Parathyroid adenoma (tissue), 2 donors: ENCODE results near the gene SLC6A4.
"Not testable (repeated sequence)": the region's sequence is repeated elsewhere in the genome, so short reads cannot be mapped to it uniquely, and the experiment has no call there.

ENCODE experiments used
- H2AFZ ChIP-seq: fragments of 300-600 bp; sonication (generic); one replicate; pipeline ENCODE4 v1.7.0; 2017; ENCODE audit warnings: antibody characterized with exemption, mild to moderate bottlenecking
- H3K27ac ChIP-seq: fragments of 300-600 bp; sonication (generic); one replicate; pipeline ENCODE4 v1.7.0; 2017
- H3K27me3 ChIP-seq: fragments of 300-600 bp; sonication (generic); one replicate; pipeline ENCODE4 v1.7.0; 2017; ENCODE audit warnings: low read length; ENCODE audit not compliant: control insufficient read depth, insufficient read depth
- H3K36me3 ChIP-seq: fragments of 300-600 bp; sonication (generic); one replicate; pipeline ENCODE4 v1.7.0; 2017; ENCODE audit warnings: low read length; ENCODE audit not compliant: control insufficient read depth, insufficient read depth
- H3K4me1 ChIP-seq: fragments of 300-600 bp; sonication (generic); one replicate; pipeline ENCODE4 v1.7.0; 2017; ENCODE audit warnings: control low read depth
- H3K4me2 ChIP-seq: fragments of 300-600 bp; sonication (generic); one replicate; pipeline ENCODE4 v1.7.0; 2017; ENCODE audit warnings: low read length
- H3K4me3 ChIP-seq: fragments of 300-600 bp; sonication (generic); one replicate; pipeline ENCODE4 v1.7.0; 2017; ENCODE audit warnings: low read depth, low read length
- H3K79me2 ChIP-seq: fragments of 300-600 bp; sonication (generic); one replicate; pipeline ENCODE4 v1.7.0; 2017; ENCODE audit warnings: control low read depth
- H3K9ac ChIP-seq: fragments of 300-600 bp; sonication (generic); one replicate; pipeline ENCODE4 v1.7.0; 2017; ENCODE audit warnings: mild to moderate bottlenecking
- H3K9me3 ChIP-seq: fragments of 300-600 bp; sonication (generic); one replicate; pipeline ENCODE4 v1.7.0; 2017; ENCODE audit warnings: low read length; ENCODE audit not compliant: control insufficient read depth
- TF ChIP-seq, protein P1 (sequence below): fragments of 300-600 bp; sonication (generic); IDR thresholded peaks from one replicate; pipeline ENCODE4 v1.7.0; 2017; ENCODE audit warnings: antibody characterized with exemption, mild to moderate bottlenecking
- donor health status: primary hyperparathyroidism.

The SLC6A4 gene

DNA sequence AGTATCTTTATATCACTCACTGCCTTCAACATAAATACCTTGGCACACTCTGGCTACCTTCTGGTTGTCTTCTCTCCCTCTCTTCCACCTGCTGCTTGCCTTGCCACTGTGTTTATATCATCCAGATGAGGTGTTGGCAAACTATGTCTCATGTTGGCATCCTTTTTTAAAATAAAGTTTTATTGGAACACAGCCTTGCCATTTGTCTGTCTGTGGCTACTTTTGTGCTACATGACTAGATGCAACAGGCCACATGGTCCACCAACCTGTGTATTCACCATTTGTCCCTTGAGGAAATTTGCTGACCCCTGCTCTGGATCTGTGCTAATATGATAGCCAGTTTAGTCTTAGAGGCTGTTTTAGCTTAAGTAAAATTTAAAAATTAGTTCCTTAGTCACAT is 82.0 kb downstream of the SLC6A4 start:
- Histone ChIP-seq H3K27ac (no peak overlapping the region), H3K36me3 (no peaks in the 10 kb centered on the region), H3K4me3 (no peak overlapping the region), H2AFZ (no peak overlapping the region), H3K27me3 (no peaks in the 10 kb centered on the region), H3K4me1 (no peaks in the 10 kb centered on the region), H3K9me3 (no peaks in the 10 kb centered on the region), H3K79me2 (peaks cover 40% of the 10 kb centered on the region), H3K9ac (no peak overlapping the region), H3K4me2 (no peak overlapping the region)
- TF ChIP-seq, protein P1, sequence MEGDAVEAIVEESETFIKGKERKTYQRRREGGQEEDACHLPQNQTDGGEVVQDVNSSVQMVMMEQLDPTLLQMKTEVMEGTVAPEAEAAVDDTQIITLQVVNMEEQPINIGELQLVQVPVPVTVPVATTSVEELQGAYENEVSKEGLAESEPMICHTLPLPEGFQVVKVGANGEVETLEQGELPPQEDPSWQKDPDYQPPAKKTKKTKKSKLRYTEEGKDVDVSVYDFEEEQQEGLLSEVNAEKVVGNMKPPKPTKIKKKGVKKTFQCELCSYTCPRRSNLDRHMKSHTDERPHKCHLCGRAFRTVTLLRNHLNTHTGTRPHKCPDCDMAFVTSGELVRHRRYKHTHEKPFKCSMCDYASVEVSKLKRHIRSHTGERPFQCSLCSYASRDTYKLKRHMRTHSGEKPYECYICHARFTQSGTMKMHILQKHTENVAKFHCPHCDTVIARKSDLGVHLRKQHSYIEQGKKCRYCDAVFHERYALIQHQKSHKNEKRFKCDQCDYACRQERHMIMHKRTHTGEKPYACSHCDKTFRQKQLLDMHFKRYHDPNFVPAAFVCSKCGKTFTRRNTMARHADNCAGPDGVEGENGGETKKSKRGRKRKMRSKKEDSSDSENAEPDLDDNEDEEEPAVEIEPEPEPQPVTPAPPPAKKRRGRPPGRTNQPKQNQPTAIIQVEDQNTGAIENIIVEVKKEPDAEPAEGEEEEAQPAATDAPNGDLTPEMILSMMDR, result no peak

- TF ChIP-seq, protein P1, result no peak
- H3K9me3 ChIP-seq, result no peaks in the 10 kb centered on the region
Observed at GRCh38 chr17:30151471-30151870, 84.0 kb downstream of the SLC6A4 start.

DNA sequence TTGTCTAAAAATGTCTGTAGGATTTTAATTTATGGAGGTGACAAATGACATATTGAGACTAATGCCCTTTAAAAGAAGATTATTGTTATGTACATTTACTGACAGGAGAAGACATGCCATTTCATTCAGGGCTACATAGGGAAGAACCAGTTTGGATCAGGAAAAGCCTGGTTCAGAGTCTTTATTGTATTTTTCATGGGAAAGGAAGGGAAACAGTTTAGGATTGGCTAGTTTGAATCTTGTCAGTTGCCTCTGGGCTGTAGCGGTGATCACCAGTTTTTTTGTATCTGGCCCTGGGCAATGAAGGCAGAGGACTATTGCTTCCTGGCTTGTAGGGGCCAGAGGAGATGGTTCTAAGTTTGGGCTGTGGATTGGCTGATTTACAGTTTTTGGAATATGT is 87.1 kb downstream of the SLC6A4 start:
- H3K9ac ChIP-seq, result no peak overlapping the region
- H3K79me2 ChIP-seq, result peaks cover 32% of the 10 kb centered on the region
- H3K4me3 ChIP-seq, result no peak overlapping the region
- H2AFZ ChIP-seq, result no peak overlapping the region
- H3K9me3 ChIP-seq, result no peaks in the 10 kb centered on the region
- H3K27me3 ChIP-seq, result no peaks in the 10 kb centered on the region
- no peak overlapping the region for H3K4me2 ChIP-seq
- H3K27ac ChIP-seq, result no peak overlapping the region
- TF ChIP-seq, protein P1, result no peak
- no peaks in the 10 kb centered on the region for H3K4me1 ChIP-seq
- H3K36me3 ChIP-seq, result no peaks in the 10 kb centered on the region

More at GRCh38 chr17:30151471-30151870, 84.0 kb downstream of the SLC6A4 start:
- H3K36me3 ChIP-seq, result no peaks in the 10 kb centered on the region
- no peak overlapping the region for H3K4me2 ChIP-seq
- H3K27ac ChIP-seq, result no peak overlapping the region
- H3K79me2 ChIP-seq, result peaks cover 30% of the 10 kb centered on the region
- no peak overlapping the region for H2AFZ ChIP-seq
- H3K4me1 ChIP-seq, result no peaks in the 10 kb centered on the region
- H3K27me3 ChIP-seq, result no peaks in the 10 kb centered on the region
- H3K4me3 ChIP-seq, result no peak overlapping the region
- H3K9ac ChIP-seq, result no peak overlapping the region

DNA sequence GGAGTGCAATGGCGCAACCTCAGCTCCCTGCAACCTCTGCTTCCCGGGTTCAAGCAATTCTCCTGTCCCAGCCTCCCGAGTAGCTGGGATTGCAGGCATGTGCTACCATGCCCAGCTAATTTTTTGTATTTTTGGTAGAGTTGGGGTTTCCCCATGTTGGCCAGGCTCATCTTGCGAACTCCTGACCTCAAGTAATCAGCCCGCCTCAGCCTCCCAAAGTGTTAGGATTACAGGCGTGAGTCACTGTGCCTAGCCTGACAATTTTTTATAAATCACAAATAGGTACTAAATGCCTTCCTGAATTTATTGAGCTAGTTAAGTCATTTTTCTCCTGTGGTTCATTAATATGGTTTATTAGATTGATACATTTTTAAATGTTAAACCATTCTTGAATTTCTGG is 87.6 kb downstream of the SLC6A4 start:
- H3K9me3 ChIP-seq, H3K36me3 ChIP-seq, H3K4me2 ChIP-seq, H3K9ac ChIP-seq, H2AFZ ChIP-seq, H3K4me1 ChIP-seq, H3K4me3 ChIP-seq, H3K27me3 ChIP-seq, H3K27ac ChIP-seq: not testable (repeated sequence)
- peaks cover 31% of the 10 kb centered on the region for H3K79me2 ChIP-seq
